OCI-LY3 (cell line): Measurements from ENCODE around the gene DNM3.

Experiments used
- H2AFZ ChIP-seq: fragments of 200-600, 300-600 bp; shearing (Covaris generic); 2 replicates; pipeline ENCODE4 v1.6.0; 2014; ENCODE audit warnings: antibody characterized with exemption, low read depth, low read length
- H3K27ac ChIP-seq: fragments of 200-600, 300-600 bp; sonication (generic); 2 replicates; pipeline ENCODE4 v1.5.1; 2014; ENCODE audit warnings: mild to moderate bottlenecking, low read length, moderate library complexity, mixed read lengths
- H3K27me3 ChIP-seq: fragments of 200-600, 300-600 bp; sonication (generic); 2 replicates; pipeline ENCODE4 v1.6.1; 2014; ENCODE audit warnings: low read depth, low read length, mixed read lengths
- H3K36me3 ChIP-seq: fragments of 200-600, 300-600 bp; sonication (generic); replicated peaks from 2 replicates; pipeline ENCODE3; 2014; ENCODE audit warnings: low read depth, low read length, mixed read lengths
- H3K4me1 ChIP-seq: fragments of 300-600, 200-600 bp; sonication (generic); 2 replicates; pipeline ENCODE4 v1.6.1; 2014; ENCODE audit warnings: low read length, mixed read lengths
- H3K4me2 ChIP-seq: fragments of 200-600, 300-600 bp; sonication (generic); 2 replicates; pipeline ENCODE4 v1.6.1; 2014; ENCODE audit warnings: low read length, mixed read lengths
- H3K4me3 ChIP-seq: fragments of 300-600, 200-600 bp; sonication (generic); 2 replicates; pipeline ENCODE4 v1.5.1; 2014; ENCODE audit warnings: antibody characterized with exemption, mild to moderate bottlenecking, low read length, moderate library complexity
- H3K79me2 ChIP-seq: fragments of 300-600, 200-600 bp; shearing (Covaris generic); 2 replicates; pipeline ENCODE4 v1.6.1; 2014; ENCODE audit warnings: mild to moderate bottlenecking, low read length, mixed read lengths
- H3K9ac ChIP-seq: fragments of 300-600, 200-600 bp; shearing (Covaris generic); 2 replicates; pipeline ENCODE4 v1.6.0; 2014; ENCODE audit warnings: mild to moderate bottlenecking, low read length, moderate library complexity
- H3K9me3 ChIP-seq: fragments of 200-600, 300-600 bp; shearing (Covaris generic); 2 replicates; pipeline ENCODE4 v1.6.1; 2014; ENCODE audit warnings: low read length, mixed read lengths; ENCODE audit not compliant: insufficient read depth
- H4K20me1 ChIP-seq: fragments of 200-600, 300-600 bp; sonication (generic); 2 replicates; pipeline ENCODE4 v1.6.1; 2016; ENCODE audit warnings: low read length, mixed read lengths; ENCODE audit not compliant: insufficient read depth
- CTCF ChIP-seq: fragments of 200-600, 300-600 bp; sonication (generic); IDR thresholded peaks from 2 replicates; pipeline ENCODE4 v1.5.1; 2014; ENCODE audit warnings: antibody characterized with exemption, low read length, low read depth
- EZH2phosphoT487 ChIP-seq: fragments of 200-600 bp; shearing (Covaris generic); IDR thresholded peaks from 2 replicates; pipeline ENCODE4 v1.6.1; 2018; ENCODE audit warnings: antibody characterized with exemption, mixed run types, low read depth

DNM3 gene

DNA sequence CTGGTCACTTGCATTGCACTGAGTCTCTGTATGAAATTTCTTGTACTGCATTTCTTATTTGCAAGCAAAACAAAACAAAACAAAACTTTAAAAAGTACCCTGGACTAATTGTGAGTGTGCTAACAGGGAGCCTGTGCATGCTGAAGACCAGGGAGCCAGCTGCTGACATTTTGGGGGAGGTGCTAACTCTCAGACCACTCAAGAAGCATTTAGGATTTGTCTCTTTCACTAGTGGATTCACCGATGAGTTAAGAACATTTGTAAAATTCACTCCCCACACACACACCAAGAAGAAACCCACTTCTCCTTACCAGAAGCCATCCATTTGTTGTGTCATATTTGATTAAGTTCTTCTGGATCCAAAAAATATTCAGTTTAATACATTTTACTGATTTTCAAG lies 483.5 kb downstream of the DNM3 start:
- no peak overlapping the region for H3K4me3 ChIP-seq
- H3K27me3 ChIP-seq, result no peaks in the 10 kb centered on the region
- H3K36me3 ChIP-seq, result no peaks in the 10 kb centered on the region
- H3K4me2 ChIP-seq, result no peak overlapping the region
- no peak overlapping the region for H3K9ac ChIP-seq
- no peak overlapping the region for H3K27ac ChIP-seq
- no peaks in the 10 kb centered on the region for H4K20me1 ChIP-seq
- H2AFZ ChIP-seq, result no peak overlapping the region
- no peaks in the 10 kb centered on the region for H3K79me2 ChIP-seq
- no peaks in the 10 kb centered on the region for H3K9me3 ChIP-seq
- TF ChIP-seq CTCF (no peak), EZH2phosphoT487 (no peak)
- peaks cover 16% of the 10 kb centered on the region for H3K4me1 ChIP-seq

- no peaks in the 10 kb centered on the region for H3K9me3 ChIP-seq
- H3K27ac ChIP-seq, result no peak overlapping the region
- no peak overlapping the region for H2AFZ ChIP-seq
- TF ChIP-seq CTCF (no peak), EZH2phosphoT487 (no peak)
- no peaks in the 10 kb centered on the region for H4K20me1 ChIP-seq
- H3K9ac ChIP-seq, result no peak overlapping the region
- H3K4me2 ChIP-seq, result no peak overlapping the region
- peaks cover 23% of the 10 kb centered on the region for H3K4me1 ChIP-seq
- no peaks in the 10 kb centered on the region for H3K27me3 ChIP-seq
- no peak overlapping the region for H3K4me3 ChIP-seq
- H3K79me2 ChIP-seq, result no peaks in the 10 kb centered on the region
- H3K36me3 ChIP-seq, result no peaks in the 10 kb centered on the region
These were observed 484.2 kb downstream of the DNM3 start for GRCh38 chr1:172325531-172325930.

- no peaks in the 10 kb centered on the region for H4K20me1 ChIP-seq
- H3K9ac ChIP-seq, result no peak overlapping the region
- no peak overlapping the region for H3K4me3 ChIP-seq
- peaks cover 29% of the 10 kb centered on the region for H3K4me1 ChIP-seq
- no peaks in the 10 kb centered on the region for H3K79me2 ChIP-seq
- no peak overlapping the region for H3K27ac ChIP-seq
- H3K36me3 ChIP-seq, result no peaks in the 10 kb centered on the region
- H2AFZ ChIP-seq, result no peak overlapping the region
- no peak overlapping the region for H3K4me2 ChIP-seq
- no peak for TF ChIP-seq CTCF
- no peak for TF ChIP-seq EZH2phosphoT487
- H3K27me3 ChIP-seq, result no peaks in the 10 kb centered on the region
- H3K9me3 ChIP-seq, result no peaks in the 10 kb centered on the region
These were observed 484.8 kb downstream of the DNM3 start for GRCh38 chr1:172326136-172326535.

GRCh38 chr1:172328266-172328665 lies 487.0 kb downstream of the DNM3 start:
- no peak overlapping the region for H3K9ac ChIP-seq
- no peak overlapping the region for H2AFZ ChIP-seq
- H3K27ac ChIP-seq, result no peak overlapping the region
- no peak for TF ChIP-seq CTCF
- TF ChIP-seq EZH2phosphoT487, result no peak
- H4K20me1 ChIP-seq, result no peaks in the 10 kb centered on the region
- no peaks in the 10 kb centered on the region for H3K9me3 ChIP-seq
- H3K27me3 ChIP-seq, result no peaks in the 10 kb centered on the region
- no peaks in the 10 kb centered on the region for H3K36me3 ChIP-seq
- peaks cover 44% of the 10 kb centered on the region for H3K4me1 ChIP-seq
- no peaks in the 10 kb centered on the region for H3K79me2 ChIP-seq
- H3K4me3 ChIP-seq, result no peak overlapping the region
- no peak overlapping the region for H3K4me2 ChIP-seq
